A673 (cell line): ENCODE data around the gene NHEJ1. TPM values are rescaled to one million over a fixed set of nuclear protein-coding genes. Genes with fewer than 3 reads are reported as not detected.

Experiments used
- BruUV-seq: library from RNA; stranded (reverse); fragments of 400-500 nt; replicated peaks from 2 replicates; lab custom pipeline; 2021; lab: Mats Ljungman, UMichigan
- CTCF ChIA-PET: fragments of 300-600 bp; sonication (Branson Sonifier 250); formaldehyde crosslinking; loops from one replicate; lab custom pipeline; 2022; ENCODE audit warnings: antibody characterized with exemption; lab: Charles Lee
- POLR2A ChIA-PET: fragments of 300-600 bp; sonication (Branson Sonifier 250); formaldehyde crosslinking; loops from one replicate; lab custom pipeline; 2022; ENCODE audit warnings: antibody characterized with exemption; ENCODE audit not compliant: low non-redundant PET; lab: Charles Lee
- DNase-seq: peaks from one replicate; pipeline ENCODE4 v3.0.0-alpha.2; 2015; ENCODE audit warnings: low spot score
- H3K27ac ChIP-seq: fragments of 200-600 bp; sonication (generic); 2 replicates; pipeline ENCODE4 v1.5.1; 2016; ENCODE audit warnings: mixed run types, low read depth, mild to moderate bottlenecking, mixed read lengths, antibody characterized with exemption, low read length; ENCODE audit not compliant: poor library complexity, severe bottlenecking
- H3K27me3 ChIP-seq: fragments of 200-600 bp; sonication (generic); replicated peaks from 2 replicates; pipeline ENCODE4 v1.6.1; 2017; ENCODE audit warnings: mixed run types, low read depth, mild to moderate bottlenecking, mixed read lengths, antibody characterized with exemption, low read length; ENCODE audit not compliant: insufficient read depth, poor library complexity
- H3K36me3 ChIP-seq: fragments of 200-600 bp; sonication (generic); 2 replicates; pipeline ENCODE4 v1.6.1; 2016; ENCODE audit warnings: mixed run types, mild to moderate bottlenecking, mixed read lengths, antibody characterized with exemption, low read length; ENCODE audit not compliant: insufficient read depth, poor library complexity, severe bottlenecking
- H3K4me1 ChIP-seq: fragments of 200-600 bp; sonication (generic); 2 replicates; pipeline ENCODE4 v1.6.1; 2017; ENCODE audit warnings: mixed run types, mild to moderate bottlenecking, mixed read lengths, antibody characterized with exemption, low read length; ENCODE audit not compliant: insufficient read depth, poor library complexity, severe bottlenecking
- H3K4me3 ChIP-seq: fragments of 200-600 bp; sonication (generic); 2 replicates; pipeline ENCODE4 v1.5.1; 2016; ENCODE audit warnings: low read depth, mixed run types, mild to moderate bottlenecking, mixed read lengths, low read length; ENCODE audit not compliant: poor library complexity, severe bottlenecking
- H3K9me3 ChIP-seq: fragments of 200-600 bp; sonication (generic); 2 replicates; pipeline ENCODE4 v1.6.1; 2016; ENCODE audit warnings: mixed run types, low read depth, mild to moderate bottlenecking, mixed read lengths, antibody characterized with exemption, low read length; ENCODE audit not compliant: poor library complexity, severe bottlenecking
- EZH2 ChIP-seq: fragments of 200-600 bp; sonication (generic); IDR thresholded peaks from 2 replicates; pipeline ENCODE4 v1.6.1; 2017; ENCODE audit warnings: borderline replicate concordance, low read depth, mild to moderate bottlenecking, mixed read lengths, antibody characterized with exemption, low read length; ENCODE audit not compliant: poor library complexity, severe bottlenecking
- intact Hi-C: fragments of 100-400 bp; cut with micrococcal nuclease; formaldehyde crosslinking; loops from one replicate; pipeline ENCODE4 v1.10.0; 2022; ENCODE audit not compliant: unreplicated experiment
- total RNA-seq: library from RNA; stranded (reverse); gene quantifications from 2 replicates; pipeline ENCODE4 v1.2.3, GENCODE V29; 2021
- TF ChIP-seq, protein P1 (sequence below): fragments of 300-800, 200-600 bp; sonication (generic); conservative IDR thresholded peaks from 2 replicates; pipeline ENCODE4 v1.5.1; 2017; ENCODE audit warnings: low read depth, mild to moderate bottlenecking, antibody characterized with exemption, low read length, moderate library complexity, mixed read lengths

The NHEJ1 gene
- total RNA-seq, 1 experiment from 2014 or later, result 18.0 TPM

DNA sequence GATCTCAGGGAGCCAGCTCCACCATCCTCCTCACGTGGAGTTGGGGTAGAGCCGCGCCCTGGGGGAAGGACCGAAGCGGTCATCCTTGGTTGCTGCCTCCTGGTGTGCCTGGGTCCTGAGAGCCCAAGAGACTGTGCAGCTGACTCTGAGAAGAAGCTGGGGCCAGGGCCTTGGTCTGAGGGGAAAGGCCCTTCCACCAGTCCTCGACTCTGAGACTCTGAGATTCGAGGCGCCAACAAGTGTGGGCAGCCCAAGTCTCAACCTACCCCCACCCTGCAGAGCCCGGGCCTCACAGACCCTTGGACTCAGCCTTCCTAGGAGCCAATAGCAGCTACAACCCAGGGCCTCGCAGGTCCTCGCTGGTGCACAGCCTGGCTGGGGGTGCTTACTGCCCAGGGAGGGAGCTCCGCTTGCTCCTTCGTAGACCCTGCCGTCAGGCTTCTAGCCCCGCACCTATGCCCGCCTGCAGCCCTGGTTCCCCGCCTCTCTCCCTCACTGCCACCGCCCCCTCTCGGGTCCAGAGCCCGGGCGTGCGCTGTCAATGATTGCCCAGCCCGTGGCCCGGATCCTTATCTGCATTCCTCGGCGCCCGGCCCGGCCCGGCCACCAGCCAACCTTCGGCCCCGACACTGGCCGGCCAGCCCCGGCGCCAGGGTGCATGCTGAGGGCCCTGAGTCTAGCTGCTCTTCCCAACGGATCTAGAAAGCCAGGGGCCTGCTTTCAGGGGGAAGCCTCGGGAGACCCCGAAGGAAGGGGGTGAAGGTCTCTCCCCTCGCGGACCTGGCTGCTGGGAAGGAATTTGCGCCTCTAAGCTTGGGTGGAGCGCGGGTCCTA lies 101.9 kb downstream of the NHEJ1 start:
- DNase-seq, result no peak
- Histone ChIP-seq H3K4me3 (no peak overlapping the region), H3K9me3 (no peaks in the 10 kb centered on the region), H3K27ac (no peak overlapping the region), H3K4me1 (no peaks in the 10 kb centered on the region), H3K36me3 (no peaks in the 10 kb centered on the region), H3K27me3 (peaks cover 90% of the 10 kb centered on the region)
- no TSS peak for BruUV-seq
- intact Hi-C loops, result loop anchor here (1.0 to 10.0 kb wide), 3 partner anchors 61 to 236 kb away; no protein-coding TSS in a partner anchor
- no peak for TF ChIP-seq EZH2
- TF ChIP-seq, protein P1, sequence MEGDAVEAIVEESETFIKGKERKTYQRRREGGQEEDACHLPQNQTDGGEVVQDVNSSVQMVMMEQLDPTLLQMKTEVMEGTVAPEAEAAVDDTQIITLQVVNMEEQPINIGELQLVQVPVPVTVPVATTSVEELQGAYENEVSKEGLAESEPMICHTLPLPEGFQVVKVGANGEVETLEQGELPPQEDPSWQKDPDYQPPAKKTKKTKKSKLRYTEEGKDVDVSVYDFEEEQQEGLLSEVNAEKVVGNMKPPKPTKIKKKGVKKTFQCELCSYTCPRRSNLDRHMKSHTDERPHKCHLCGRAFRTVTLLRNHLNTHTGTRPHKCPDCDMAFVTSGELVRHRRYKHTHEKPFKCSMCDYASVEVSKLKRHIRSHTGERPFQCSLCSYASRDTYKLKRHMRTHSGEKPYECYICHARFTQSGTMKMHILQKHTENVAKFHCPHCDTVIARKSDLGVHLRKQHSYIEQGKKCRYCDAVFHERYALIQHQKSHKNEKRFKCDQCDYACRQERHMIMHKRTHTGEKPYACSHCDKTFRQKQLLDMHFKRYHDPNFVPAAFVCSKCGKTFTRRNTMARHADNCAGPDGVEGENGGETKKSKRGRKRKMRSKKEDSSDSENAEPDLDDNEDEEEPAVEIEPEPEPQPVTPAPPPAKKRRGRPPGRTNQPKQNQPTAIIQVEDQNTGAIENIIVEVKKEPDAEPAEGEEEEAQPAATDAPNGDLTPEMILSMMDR, result no peak
- POLR2A ChIA-PET, result interaction anchor here (0.6 kb wide), 1 partner anchor 482 kb away, joined by 3 read pairs; no protein-coding TSS in a partner anchor
- CTCF ChIA-PET, result interaction anchor here (0.5 to 1.8 kb wide), 9 partner anchors 15 to 463 kb away, joined by 3 to 18 read pairs (median 5); no protein-coding TSS in a partner anchor

DNA sequence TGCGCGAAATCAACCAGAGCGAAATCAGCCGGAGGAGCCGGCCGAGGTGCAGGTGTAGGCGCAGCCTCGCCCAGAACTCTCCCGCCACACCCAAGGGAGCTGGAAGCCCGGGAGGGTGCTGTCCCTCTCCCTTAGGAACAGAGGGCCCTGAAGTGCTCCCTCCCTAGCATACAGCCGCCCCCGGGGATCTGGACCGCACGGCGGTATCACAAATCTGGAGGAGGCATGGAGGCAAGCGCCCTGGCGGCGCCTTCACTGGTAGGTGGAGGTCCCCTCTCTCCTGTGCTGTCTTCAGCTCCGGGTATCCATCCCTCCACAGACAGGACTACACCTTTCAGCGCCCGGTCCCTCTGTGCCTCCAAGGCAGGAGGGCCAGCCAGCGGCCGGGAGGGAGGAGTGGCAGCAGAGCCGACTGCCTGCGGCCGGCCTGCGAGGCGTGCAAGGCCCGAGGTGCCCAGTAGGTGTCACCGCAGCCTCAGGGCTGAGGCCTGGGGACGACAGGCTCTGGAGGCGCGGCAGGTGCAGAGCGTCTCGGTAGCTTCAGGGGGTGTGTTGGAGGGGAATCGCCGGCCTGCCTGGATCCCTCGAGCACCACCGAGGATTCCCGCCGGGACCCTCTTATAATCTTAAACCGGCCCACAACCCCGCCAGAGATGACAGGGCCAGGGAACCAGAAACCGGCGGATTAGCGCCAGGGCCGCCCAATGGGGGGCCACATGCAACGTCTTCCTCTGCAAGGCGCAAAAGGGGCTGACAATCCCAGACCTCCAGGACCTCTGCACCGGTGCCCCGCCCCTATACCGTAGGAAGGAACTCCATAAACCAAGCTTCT lies 102.7 kb downstream of the NHEJ1 start:
- peak; percentile 81 for DNase-seq
- no peak overlapping the region for H3K27ac ChIP-seq
- TF ChIP-seq, protein P1, result peak; percentile 91
- TF ChIP-seq EZH2, result no peak
- no peak overlapping the region for H3K4me3 ChIP-seq
- H3K36me3 ChIP-seq, result no peaks in the 10 kb centered on the region
- peaks cover 82% of the 10 kb centered on the region for H3K27me3 ChIP-seq
- H3K4me1 ChIP-seq, result no peaks in the 10 kb centered on the region
- H3K9me3 ChIP-seq, result no peaks in the 10 kb centered on the region
- POLR2A ChIA-PET, result interaction anchor here (0.6 kb wide), 1 partner anchor 481 kb away, joined by 3 read pairs; no protein-coding TSS in a partner anchor
- CTCF ChIA-PET, result interaction anchor here (0.5 to 1.8 kb wide), 8 partner anchors 16 to 154 kb away, joined by 3 to 18 read pairs (median 4); no protein-coding TSS in a partner anchor
- intact Hi-C loops, result loop anchor here (1.0 to 10.0 kb wide), 3 partner anchors 61 to 237 kb away; no protein-coding TSS in a partner anchor
- BruUV-seq, result no TSS peak

DNA sequence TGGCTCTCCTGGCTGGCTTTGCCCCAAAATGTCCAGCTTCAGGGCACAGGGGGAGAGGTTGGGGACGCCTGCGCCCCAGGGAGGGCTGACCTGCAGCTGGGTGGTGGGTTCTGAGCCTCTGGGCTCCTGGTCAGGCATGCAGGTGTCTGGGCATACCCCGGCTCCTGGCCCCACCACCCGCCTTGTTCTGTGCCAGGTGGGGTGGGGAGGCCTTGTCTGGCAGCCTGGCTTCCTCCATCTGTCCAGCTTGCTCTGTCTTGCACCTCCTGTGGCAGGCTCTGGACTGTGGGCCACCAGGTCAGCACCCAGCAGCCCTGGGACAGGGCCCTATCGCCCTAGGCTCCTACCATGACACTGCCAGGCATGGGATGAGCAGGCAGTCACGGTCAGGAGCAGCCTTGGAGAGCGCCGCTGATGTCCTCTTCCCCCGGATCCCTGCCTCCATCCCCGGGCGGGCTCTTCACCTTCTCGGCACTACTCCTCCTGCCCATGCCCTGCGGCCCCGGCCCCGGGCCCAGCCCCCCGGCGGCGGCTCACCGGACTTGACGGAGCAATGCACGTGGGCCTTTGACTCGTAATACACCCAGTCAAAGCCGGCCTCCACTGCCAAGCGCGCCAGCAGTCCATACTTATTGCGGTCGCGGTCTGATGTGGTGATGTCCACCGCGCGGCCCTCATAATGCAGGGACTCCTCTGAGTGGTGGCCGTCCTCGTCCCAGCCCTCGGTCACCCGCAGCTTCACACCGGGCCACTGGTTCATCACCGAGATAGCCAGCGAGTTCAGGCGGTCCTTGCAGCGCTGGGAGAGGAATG lies 103.5 kb downstream of the NHEJ1 start:
- BruUV-seq, result no TSS peak
- no peak overlapping the region for H3K27ac ChIP-seq
- no peaks in the 10 kb centered on the region for H3K4me1 ChIP-seq
- no peak overlapping the region for H3K4me3 ChIP-seq
- no peak for DNase-seq
- ChIA-PET POLR2A (no interaction called here), CTCF (no interaction called here)
- intact Hi-C loops, result loop anchor here (10.0 kb wide), 1 partner anchor 238 kb away; no protein-coding TSS in a partner anchor
- H3K27me3 ChIP-seq, result peaks cover 74% of the 10 kb centered on the region
- TF ChIP-seq, protein P1, result no peak
- TF ChIP-seq EZH2, result no peak
- H3K9me3 ChIP-seq, result no peaks in the 10 kb centered on the region
- H3K36me3 ChIP-seq, result no peaks in the 10 kb centered on the region
